Ishikawa (cell line): ENCODE results near the gene KBTBD13.
A peak's percentile ranks its signal among the peaks of the same experiment; 100 is the strongest.

Experiments used
- CEBPB ChIP-seq: IDR thresholded peaks from 2 replicates; pipeline ENCODE4 v1.6.1; 2012
- CREB1 ChIP-seq: IDR thresholded peaks from 2 replicates; pipeline ENCODE4 v1.6.1; 2012; ENCODE audit warnings: low read depth
- EGR1 ChIP-seq: IDR thresholded peaks from 2 replicates; pipeline ENCODE4 v1.6.1; 2012
- EP300 ChIP-seq: IDR thresholded peaks from 2 replicates; pipeline ENCODE4 v1.6.1; 2012; ENCODE audit warnings: borderline replicate concordance
- FOXM1 ChIP-seq: IDR thresholded peaks from 2 replicates; pipeline ENCODE4 v1.6.1; 2012; ENCODE audit warnings: low read depth, borderline replicate concordance
- MAX ChIP-seq: IDR thresholded peaks from 2 replicates; pipeline ENCODE4 v1.6.1; 2012
- NFIC ChIP-seq: IDR thresholded peaks from 2 replicates; pipeline ENCODE4 v1.6.1; 2012
- RAD21 ChIP-seq: IDR thresholded peaks from 2 replicates; pipeline ENCODE4 v1.6.1; 2012; ENCODE audit warnings: low read depth
- REST ChIP-seq: IDR thresholded peaks from 2 replicates; pipeline ENCODE4 v1.6.1; 2012; ENCODE audit warnings: low read depth, mild to moderate bottlenecking
- TAF1 ChIP-seq: IDR thresholded peaks from 2 replicates; pipeline ENCODE4 v1.6.1; 2012; ENCODE audit warnings: low read depth, mild to moderate bottlenecking
- TCF12 ChIP-seq: IDR thresholded peaks from 2 replicates; pipeline ENCODE4 v1.6.1; 2012; ENCODE audit warnings: low read depth
- TEAD4 ChIP-seq: IDR thresholded peaks from 2 replicates; pipeline ENCODE4 v1.6.1; 2012
- YY1 ChIP-seq: IDR thresholded peaks from 2 replicates; pipeline ENCODE4 v1.6.1; 2012; ENCODE audit warnings: low read depth
- ZBTB7A ChIP-seq: IDR thresholded peaks from 2 replicates; pipeline ENCODE4 v1.6.1; 2012; ENCODE audit warnings: low read depth
- TF ChIP-seq, protein P1 (sequence below): IDR thresholded peaks from 2 replicates; pipeline ENCODE4 v1.6.1; 2012

The KBTBD13 gene

DNA sequence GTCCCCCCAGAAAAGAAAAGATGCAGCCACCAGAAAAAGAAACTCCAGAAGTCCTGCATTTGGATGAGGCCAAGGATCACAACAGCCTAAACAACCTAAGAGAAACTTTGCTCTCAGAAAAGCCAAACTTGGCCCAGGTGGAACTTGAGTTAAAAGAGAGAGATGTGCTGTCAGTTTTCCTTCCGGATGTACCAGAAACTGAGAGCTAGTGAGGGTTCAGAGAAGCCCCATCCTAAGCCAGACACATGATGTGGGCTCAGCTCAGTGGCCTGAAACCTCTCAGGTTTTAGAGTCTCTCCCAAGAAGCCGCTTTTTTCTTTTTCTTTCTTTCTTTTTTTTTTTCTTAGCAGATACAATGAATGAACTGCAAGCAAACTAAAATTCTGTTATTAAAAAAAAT, 23.6 kb upstream of the KBTBD13 start:
- TF ChIP-seq MAX: no peak
- TF ChIP-seq, protein P1, sequence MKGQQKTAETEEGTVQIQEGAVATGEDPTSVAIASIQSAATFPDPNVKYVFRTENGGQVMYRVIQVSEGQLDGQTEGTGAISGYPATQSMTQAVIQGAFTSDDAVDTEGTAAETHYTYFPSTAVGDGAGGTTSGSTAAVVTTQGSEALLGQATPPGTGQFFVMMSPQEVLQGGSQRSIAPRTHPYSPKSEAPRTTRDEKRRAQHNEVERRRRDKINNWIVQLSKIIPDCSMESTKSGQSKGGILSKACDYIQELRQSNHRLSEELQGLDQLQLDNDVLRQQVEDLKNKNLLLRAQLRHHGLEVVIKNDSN: no peak
- TF ChIP-seq TCF12: no peak
- no peak for TF ChIP-seq RAD21

DNA sequence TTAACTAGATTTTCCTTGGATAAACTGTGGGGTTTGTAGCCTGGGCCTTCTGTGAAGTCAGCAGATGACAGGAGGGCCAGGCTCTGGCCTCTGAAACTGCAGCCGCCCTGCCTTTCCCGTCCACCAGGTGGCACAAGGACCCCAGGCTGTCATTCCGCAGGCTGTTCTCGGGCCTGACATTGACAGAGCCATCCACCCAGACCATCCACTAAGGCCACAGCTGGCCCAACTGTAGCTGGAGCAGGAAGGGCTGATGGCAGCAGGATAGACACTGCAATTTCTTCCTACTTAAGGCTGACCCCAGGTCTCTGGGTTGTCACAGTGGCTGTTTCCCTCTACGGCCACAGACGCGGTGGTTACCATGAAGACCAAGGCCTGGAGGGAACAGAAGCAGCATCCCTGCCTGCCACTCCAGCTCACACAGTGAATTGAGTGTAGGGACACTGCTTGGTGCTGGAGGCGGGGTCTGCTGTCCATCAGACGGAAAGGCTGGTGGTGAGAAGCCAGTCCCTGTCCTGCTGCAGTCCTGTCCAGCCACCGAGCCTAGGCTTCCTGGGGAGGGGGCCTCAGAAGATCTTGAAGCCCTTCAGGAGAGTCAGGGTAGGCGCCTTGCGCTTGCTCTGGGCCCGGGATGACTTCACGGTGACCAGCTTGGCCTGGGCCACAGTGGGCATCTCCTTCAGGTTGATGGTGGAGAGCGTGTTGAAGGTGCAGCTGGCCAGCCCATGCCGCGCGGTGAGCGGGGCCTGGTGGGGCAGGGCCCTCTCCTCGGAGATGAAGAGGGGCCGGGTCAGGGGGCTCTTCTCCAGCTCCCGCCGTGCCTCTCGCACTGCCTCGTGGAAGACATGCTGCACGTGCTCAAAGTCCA, 22.0 kb upstream of the KBTBD13 start:
- TF ChIP-seq TAF1 (no peak), MAX (no peak), ZBTB7A (no peak), CEBPB (no peak), TEAD4 (no peak), RAD21 (peak; percentile 98)

DNA sequence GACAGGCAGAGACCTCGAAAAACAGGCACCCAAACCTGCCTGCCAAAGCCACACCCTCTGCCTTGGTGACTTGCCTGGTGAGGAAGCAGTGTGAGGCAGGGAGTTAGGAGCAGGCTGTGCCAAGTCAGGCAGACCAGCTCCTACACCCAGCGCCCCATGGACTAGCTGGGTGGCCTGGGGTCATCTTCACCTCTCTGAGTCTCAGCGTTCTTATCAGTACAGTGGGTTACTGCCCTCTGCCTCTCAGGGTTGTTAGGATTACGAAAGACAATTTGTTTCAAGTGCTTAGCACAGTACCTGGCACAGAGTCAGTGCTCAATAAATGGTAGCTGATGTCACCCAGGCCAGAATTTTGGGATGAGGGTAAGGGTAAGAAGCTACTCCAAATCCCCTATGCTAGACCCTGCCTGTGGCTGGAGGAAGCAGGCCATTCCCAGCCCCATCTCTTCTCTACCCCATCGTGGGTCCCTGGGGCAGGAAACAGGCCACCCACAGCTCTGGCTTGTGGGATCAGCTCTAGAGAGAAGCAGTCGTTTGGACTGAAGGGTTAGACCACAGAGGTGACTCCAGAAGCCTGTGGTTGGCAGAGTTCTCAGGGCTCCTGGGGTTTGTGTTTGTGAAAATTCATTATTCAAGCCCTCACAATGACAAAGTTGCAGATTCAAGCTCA, 21.2 kb upstream of the KBTBD13 start:
- TF ChIP-seq MAX (0 out of 2 replicates have a peak, but pooled peaks have one; percentile 34), RAD21 (no peak), CEBPB (0 out of 2 replicates have a peak, but pooled peaks have one; percentile 4)

DNA sequence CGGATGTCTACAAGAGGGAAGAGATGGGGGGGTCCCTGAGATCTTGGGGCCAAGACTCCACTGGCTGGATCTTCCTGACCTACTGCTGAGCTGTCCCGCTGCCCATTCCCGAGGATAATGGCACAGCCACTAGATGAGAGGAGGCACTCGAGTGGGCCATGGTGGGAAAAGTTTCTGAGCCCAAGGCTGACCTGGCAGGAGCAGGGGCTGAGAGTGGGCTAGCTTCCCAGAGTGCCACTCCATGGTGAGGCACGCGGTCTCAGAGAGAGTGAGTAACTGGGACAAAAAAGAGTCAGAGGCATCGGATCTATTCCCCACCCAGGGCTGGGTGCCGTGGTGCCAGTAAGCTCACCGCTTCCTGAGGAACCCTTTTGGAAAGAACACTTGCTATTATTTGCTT, 20.4 kb upstream of the KBTBD13 start:
- TF ChIP-seq NFIC (no peak), CEBPB (no peak), TAF1 (no peak), TEAD4 (no peak), CREB1 (no peak), RAD21 (no peak), ZBTB7A (no peak), FOXM1 (no peak), TCF12 (no peak), EP300 (no peak), MAX (no peak), REST (no peak), YY1 (no peak), EGR1 (no peak)
- TF ChIP-seq, protein P1: no peak

DNA sequence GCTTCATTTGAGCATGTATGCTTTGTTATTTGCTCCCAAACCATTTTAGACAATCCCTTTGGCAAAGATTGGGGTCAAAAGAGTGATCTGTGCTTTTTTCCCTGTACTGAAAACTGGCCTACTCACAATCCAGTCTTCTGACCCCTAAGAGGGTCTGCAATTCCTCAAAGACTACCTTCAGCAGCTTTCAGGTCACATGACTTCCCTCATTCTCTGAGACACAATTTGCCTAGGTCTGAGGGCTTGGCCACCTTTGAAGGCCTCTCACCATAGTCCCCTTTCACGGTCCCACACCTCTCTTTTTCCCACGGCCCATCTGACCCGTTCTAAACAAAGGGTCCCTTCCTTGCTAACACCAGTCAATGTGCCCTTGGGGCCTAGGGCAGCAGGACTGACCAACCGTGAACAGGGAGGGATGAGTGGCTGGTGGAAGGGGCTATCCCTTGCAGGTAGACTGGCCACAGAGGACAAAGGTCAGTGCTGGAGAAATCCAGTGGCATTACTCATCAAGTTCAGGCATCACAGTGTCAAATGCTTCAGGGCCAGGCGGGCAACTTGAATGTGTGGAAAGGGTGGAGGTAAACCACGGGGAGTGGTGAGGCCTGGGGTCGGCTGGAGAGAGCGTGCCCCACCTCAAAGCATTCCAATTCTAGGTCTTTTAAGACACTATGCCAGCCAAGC, 19.5 kb upstream of the KBTBD13 start:
- TF ChIP-seq MAX: peak; percentile 35; the same call in 1 of the 2 replicates
- TF ChIP-seq, protein P1: peak; percentile 37; the same call in 1 of the 2 replicates
- no peak for TF ChIP-seq TAF1
- peak; percentile 36; the same call in 1 of the 2 replicates for TF ChIP-seq ZBTB7A
- no peak for TF ChIP-seq FOXM1
- no peak for TF ChIP-seq TCF12
- TF ChIP-seq EGR1: no peak
- no peak for TF ChIP-seq RAD21

DNA sequence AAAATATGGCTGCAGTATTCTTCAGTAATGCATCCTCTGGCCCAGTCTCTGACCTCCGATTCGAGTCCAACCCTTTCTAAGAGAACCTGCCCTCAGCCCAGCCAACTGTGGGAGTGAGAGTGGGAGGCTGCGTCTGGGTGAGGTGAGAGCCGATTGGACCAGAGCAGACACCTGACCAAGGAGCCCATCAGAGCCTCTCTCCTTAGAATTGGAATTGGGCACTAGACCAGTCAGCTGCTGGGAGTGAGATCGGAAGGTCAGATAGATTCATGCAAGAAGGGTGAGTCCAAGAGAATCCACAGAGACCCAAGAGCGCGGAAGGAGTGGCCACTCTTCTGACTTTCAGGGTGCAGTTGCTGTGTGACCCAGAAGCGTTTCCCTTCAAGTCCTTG, 19.0 kb upstream of the KBTBD13 start:
- TF ChIP-seq, protein P1: peak; percentile 66
- TF ChIP-seq NFIC (no peak), EP300 (no peak), ZBTB7A (0 out of 2 replicates have a peak, but pooled peaks have one; percentile 2), CEBPB (no peak)
